ENCODE measurements around the gene PSMD9.

The PSMD9 gene

GRCh38 chr12:121943926-121944325, 55.3 kb downstream of the PSMD9 start:
- H3K4me3 ChIP-seq (ENCODE audit: low read length), result no peak overlapping the region
- DNase-seq (ENCODE audit: low read depth, low spot score), result no peak

- no peak overlapping the region for H3K4me3 ChIP-seq (ENCODE audit: low read length)
Measured at GRCh38 chr12:121946313-121947025, 57.9 kb downstream of the PSMD9 start.

DNA sequence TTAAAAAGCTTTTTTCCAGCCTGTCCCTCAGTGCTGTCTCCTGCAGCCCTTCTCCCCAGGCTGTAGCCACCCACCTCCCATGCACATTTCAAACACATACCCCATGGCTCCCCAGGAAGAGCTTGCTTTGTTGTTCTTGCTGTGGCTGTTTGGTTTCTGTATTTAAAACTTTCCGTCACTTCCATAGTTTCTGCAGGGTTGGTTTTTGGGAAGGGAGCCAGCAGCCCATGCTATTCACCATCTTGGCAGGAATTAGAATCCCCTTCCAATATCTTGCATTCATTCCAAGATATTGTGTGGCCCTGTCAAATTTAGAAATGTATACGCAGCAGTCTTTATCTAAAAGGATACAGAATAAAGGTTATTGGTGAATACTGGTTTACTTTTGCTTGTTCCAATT, 59.4 kb downstream of the PSMD9 start:
- H3K4me3 ChIP-seq (ENCODE audit: low read length), result no peak overlapping the region
- no peak for DNase-seq (ENCODE audit: low read depth, low spot score)

More at GRCh38 chr12:121946313-121947025, 57.9 kb downstream of the PSMD9 start:
- DNase-seq (ENCODE audit: low read depth, low spot score), result no peak

DNA sequence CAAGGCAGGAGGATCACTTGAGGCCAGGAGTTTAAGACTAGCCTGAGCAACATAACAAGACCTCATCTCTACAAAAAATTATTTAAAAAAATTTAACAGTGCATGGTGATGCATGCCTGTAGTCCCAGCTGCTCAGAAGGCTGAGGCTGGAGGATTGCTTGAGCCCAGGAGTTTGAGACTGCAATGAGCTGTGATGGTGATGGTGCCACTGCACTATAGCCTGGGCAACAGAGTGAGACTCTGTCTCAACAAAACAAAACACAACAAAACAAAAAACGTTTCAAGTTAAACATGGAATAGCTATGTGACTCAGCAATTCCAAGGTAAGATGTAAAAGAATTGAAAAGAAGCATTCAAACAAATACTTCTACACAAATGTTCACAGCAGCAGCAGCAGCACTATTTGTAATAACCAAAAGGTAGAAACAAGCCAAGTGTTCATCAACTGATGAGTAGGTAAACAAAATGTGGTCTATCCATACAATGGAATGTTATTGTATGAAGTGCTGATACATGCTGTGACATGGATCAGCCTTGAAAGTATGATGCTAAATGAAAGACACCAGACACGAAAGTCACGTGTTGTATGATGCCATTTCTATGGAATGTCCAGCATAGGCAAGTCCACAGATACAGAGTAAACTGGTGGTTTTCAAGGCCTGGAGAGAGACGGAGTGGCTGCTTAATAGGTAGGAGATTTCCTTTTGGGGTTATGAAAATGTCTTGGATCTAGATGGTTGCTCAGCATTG, 61.2 kb downstream of the PSMD9 start:
- DNase-seq (ENCODE audit: low read depth, low spot score), result no peak
- H3K4me3 ChIP-seq (ENCODE audit: low read length), result no peak overlapping the region

DNA sequence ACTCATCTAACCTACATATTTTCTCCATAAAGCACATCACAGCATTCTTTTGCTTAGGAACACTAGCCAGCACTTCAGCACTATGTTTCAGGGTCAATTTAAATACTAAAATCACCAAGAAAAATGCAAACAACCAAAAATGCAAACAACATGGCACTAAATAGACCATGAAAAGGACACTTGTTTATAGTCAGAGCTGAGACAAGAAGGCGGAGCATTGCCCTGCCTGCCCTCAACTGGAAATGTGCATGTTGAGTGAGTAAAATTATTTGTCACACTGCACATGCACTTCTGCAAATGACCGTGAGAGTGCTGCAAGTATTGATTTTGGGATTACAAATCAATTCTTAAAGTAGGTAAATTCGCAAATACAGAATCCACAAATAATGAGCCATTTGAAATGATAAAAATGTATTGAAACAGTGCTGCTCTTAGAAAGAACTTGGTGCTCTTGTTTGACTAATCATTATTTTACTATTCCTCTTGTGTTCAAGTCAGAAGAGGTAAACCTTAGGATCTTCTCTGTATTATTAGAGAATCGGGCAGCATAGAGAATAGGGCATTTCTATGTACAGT, 64.6 kb downstream of the PSMD9 start:
- no peak overlapping the region for H3K4me3 ChIP-seq (ENCODE audit: low read length)
- no peak for DNase-seq (ENCODE audit: low read depth, low spot score)

GRCh38 chr12:121953695-121954094, 65.1 kb downstream of the PSMD9 start:
- no peak for DNase-seq (ENCODE audit: low read depth, low spot score)
- H3K4me3 ChIP-seq (ENCODE audit: low read length), result no peak overlapping the region

DNA sequence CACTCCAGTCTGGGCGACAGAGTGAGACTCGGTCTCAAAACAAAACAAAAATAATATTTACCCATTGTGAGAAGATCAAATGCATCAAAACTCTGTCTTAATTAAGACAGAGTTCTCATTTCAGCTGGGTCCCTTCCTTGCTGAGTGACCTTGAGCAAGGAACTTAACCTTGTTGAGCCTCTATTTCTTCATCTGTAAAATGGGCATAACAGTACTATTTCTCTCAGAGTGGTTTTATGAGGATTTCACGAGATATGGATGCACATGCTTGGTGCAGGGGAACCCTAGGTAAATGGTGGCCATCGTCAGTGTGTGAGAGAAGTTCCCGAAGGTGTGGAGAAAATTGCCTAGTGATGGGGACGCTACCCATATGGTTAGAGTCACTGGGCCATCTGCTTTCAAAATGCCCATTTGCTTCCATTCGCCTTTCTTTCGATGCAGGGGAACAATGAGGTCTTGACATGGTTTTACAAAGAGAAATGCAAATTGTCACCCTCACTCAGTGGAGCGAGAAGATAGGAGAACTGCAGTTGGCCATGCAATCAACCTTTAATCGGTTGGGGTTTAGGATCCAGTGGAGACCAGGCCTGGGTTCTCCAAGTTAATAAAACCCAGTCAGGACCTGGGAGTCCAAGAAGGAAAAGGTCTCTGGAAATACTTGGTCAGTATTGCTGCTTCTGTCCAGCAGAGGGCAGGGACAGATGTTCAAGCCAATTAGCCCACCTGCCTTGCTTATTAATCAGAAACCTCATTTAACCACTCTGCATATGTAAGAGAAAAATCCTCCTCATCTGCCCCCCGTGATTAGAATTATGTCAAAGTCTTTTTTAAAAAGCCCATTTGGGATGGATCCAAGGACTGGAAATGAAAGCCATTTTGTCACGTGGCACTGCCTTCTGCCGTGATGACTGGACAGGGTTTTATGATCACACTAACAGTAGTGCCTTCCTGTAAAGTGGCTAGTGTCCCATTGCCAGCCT, 67.0 kb downstream of the PSMD9 start:
- DNase-seq (ENCODE audit: low read depth, low spot score), result no peak
- no peak overlapping the region for H3K4me3 ChIP-seq (ENCODE audit: low read length)

GRCh38 chr12:121957861-121958515, 69.4 kb downstream of the PSMD9 start:
- no peak for DNase-seq (ENCODE audit: low read depth, low spot score)
- H3K4me3 ChIP-seq (ENCODE audit: low read length), result no peak overlapping the region

DNA sequence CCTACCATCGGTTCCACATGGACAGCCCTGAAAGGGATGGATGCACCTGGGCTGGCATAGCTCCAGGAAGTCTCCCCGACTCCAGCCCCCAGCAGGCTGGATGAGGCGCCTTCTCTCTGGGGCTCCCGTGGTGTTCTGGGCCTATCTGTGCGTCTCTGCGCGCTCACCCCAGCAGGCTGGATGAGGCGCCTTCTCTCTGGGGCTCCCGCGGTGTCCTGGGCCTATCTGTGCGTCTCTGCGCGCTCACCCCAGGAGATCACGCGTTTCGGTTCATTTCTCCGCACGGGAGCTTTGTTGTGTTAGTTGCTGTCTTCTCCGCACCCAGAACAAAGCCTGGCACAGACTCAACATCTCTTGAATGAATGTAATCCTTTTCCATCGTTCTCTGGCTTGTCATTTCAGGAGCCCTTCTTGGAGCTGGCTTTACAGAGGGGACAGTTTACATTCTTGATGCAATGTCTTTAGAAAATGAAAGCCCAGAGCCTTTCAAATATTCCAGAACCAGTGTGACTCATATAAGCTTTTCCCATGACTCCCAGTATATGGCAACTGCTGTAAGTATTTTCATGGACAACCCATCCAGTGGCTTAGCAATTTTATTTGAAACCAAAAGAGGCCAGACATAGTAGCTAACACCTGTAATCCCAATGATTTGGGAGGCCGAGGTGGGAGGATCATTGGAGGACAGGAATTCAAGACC, 70.1 kb downstream of the PSMD9 start:
- no peak overlapping the region for H3K4me3 ChIP-seq (ENCODE audit: low read length)
- no peak for DNase-seq (ENCODE audit: low read depth, low spot score)

- H3K4me3 ChIP-seq (ENCODE audit: low read length), result no peak overlapping the region
- DNase-seq (ENCODE audit: low read depth, low spot score), result no peak
Measured at GRCh38 chr12:121960541-121960940, 72.0 kb downstream of the PSMD9 start.

- no peak overlapping the region for H3K4me3 ChIP-seq (ENCODE audit: low read length)
- DNase-seq (ENCODE audit: low read depth, low spot score), result no peak
Measured at GRCh38 chr12:121961195-121961879, 72.7 kb downstream of the PSMD9 start.

DNA sequence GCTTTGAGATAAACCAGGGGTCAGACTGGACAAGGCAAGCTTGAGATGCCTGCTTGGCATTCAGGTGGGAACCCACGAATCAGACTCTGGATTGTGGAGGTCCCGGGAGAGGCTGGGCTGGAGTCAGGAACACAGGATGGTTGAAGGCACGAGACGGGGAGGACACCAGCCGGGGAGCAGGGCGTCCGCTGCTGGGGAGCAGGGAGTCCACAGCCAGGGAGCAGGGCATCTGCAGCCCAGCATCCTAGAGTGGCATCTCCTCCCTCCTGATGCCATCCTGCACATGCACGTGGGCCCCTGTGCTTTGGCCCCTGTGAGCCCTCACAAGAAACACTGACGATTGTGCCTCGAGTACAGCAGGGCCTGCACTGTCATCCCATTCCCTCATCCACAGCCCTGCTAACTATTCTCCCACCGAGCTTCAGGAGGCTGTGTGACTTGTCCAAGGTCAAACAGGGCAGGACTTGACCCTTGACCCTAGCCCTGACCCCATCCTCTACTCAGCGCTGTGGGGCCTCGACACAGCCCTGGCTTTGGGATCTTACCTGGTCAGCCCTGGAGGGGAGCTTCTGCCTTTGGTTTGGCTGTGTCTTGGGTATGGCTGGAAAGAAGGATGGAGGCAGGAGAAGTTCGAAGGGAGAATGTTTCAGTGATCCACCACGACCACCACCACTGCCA, 74.9 kb downstream of the PSMD9 start:
- DNase-seq (ENCODE audit: low read depth, low spot score), result no peak

GRCh38 chr12:121964813-121965643, 76.4 kb downstream of the PSMD9 start:
- H3K4me3 ChIP-seq (ENCODE audit: low read length), result no peak overlapping the region
- DNase-seq (ENCODE audit: low read depth, low spot score), result no peak

More for the DNA sequence above, 74.9 kb downstream of the PSMD9 start:
- H3K4me3 ChIP-seq (ENCODE audit: low read length), result no peak overlapping the region

DNA sequence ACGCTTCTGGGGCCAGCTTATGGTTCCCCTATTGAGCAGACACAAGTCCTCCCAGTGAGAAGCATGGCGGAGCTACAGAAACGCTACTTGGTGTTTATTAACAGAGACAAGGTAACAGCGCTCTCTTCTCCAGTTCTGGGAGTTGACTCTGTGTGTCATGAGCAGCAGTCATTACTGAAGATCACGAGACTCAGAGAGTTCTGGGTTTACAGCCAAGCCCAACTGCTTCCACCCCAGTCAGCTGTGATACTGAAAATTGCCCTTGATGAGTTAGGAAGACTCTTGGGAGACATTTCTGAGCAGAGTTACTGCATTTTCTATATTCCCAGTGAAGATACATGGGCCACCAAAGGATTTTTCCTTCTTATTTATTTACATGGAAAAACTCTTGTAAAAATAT, 78.4 kb downstream of the PSMD9 start:
- no peak overlapping the region for H3K4me3 ChIP-seq (ENCODE audit: low read length)
- no peak for DNase-seq (ENCODE audit: low read depth, low spot score)
